Epidermal melanocyte (primary cell): Measurements from ENCODE around the gene CDH13.

Experiments
- DNase-seq: peaks from one replicate; pipeline ENCODE4 v3.0.0; 2011; ENCODE audit warnings: low spot score; ENCODE audit not compliant: insufficient read length

The CDH13 gene

DNA sequence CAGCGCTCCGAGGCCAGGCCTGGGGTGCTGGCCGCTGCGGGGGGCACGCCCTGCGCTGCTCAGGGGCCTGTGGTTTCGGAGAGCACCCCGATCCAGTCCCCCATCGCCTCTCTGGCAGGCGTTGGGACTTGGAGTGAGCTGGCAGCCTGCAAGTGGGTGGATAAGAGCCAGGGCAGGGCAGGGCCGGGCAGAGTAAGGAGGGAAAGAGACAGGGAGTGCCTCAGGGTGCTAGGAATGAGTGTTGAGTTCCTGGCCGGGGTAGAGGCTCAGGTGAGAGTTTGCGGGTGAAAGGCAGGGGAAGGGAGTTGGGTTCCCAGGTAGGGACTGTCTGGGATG lies 1.3 kb downstream of the CDH13 start:
- no peak for DNase-seq

DNA sequence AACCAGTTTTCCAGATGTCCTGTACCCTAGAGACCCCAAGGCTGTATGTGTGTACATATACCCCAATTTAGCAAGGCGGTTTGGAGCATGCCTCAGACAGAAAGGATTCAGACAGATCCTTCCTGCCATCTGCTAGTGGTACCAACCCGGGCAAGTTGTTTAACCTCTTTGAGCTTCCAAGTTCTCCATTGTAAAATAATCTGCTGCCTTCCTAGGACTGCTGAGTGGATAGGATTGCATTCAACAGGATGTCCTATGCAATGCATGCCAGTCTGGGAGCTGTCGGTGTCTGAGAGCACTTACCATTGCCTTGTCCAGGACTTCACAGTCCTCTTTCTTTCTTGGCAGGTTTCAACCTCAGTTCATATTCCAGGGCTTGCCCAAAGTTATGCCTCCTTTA lies 1.9 kb downstream of the CDH13 start:
- DNase-seq = no peak

DNA sequence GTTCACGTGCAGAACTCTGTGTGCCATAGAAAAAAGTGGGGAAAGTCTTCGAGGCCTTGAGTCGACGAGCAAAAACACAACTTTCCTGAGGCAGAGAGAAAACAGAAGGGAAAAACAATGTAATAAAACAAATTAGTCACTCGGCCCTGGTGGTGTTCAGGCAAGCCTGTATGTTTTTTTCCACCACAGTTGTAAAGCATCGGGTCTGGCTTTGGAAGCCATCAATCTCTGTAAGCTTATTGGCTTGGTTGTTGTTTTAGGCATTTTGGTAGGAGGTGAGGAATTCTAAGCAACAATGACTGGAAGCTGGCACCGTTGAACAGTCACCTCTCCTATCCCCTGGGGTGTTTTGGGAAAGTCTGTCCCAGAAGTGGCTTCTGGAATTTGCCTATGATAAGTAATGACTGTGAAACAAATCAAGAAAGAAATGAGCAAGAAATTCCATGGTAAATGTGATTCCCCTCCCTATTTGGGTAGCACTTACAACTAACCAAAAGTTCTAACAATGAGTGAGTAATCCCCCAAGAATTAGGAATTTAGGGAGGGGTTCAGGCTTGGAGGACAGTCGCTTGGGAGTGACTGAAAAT lies 2.8 kb downstream of the CDH13 start:
- peak; percentile 26 for DNase-seq

GRCh38 chr16:82630219-82630618 lies 3.5 kb downstream of the CDH13 start:
- no peak for DNase-seq

- DNase-seq = no peak
Measured at GRCh38 chr16:82630688-82631087, 3.9 kb downstream of the CDH13 start.

DNA sequence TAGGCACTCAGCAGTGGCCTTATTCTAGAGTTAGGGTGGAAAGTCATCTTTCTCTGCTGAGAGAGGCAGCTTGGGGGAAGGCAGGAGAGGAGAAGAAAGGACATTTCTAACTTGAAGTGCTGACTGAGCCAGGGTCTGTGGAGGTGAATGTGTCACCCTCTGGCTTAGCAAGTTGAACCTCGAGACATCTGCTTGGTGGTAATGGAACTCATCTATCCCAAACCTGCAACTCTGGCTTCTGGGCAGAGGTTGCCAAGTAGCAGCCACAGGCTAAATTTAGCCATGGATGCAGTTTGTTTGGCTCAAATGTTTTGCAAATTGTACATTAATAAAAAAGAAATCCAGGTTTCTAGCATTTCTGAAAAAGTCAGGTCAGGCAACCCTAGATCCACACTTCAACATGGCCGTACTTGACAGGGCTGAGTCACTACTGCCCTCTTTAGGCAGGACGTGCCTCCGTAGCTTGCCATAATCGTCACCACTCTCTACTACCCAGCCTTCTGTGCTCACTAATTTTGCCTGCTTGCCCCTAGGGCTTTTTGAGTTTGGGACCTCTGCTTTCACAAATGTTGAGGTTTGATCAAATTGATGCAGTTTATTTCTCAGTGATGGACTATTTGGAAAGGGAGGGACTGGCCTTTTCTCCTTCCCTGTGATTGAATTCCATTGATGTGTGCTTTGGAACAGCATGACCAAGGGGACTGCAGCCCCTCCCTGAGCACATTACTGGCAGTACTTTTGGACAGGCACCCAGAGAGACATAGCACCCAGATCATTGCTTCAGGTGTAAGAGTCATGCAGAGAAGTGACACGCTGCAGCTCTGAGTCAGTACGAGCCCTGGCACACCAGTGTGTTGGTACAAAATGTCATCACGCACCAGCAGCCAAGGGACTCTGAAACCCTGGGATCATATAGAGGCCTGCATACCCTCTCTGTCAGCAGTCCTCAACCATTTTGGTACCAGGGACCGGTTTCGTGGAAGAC lies 5.2 kb downstream of the CDH13 start:
- DNase-seq = no peak

DNA sequence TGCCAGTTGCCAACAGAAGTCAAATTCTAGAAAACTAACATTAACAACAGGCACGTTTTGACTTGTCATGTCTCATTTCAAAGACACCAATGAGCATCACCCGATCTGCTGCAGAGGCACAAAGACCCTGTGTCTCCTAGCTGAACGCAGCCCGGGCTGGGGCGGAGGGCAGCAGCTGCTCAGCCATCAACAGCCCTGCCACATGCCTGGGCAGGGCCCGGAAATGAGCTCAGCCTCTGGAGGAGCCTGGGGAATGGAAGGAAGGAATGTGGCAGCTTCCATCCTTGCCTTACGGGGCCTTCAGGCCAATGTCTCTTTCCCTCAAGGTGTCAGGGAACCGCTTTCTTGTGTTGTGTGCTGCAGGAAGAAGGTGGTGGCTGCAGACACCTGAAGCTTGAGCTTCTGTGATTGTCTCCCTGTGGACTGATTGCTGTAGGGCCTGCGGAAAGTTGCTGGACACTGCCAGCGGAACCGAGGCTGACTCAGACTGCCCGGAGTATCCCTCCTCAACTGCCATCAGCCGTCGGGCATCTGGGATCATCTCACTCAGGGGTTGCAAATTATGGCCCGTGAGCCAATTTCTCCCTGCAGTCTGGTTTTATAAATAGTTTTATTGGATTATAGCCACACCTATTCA lies 7.3 kb downstream of the CDH13 start:
- DNase-seq = peak; percentile 27

- no peak for DNase-seq
Measured at GRCh38 chr16:82634955-82635610, 8.3 kb downstream of the CDH13 start.

- no peak for DNase-seq
Measured at GRCh38 chr16:82636485-82636884, 9.7 kb downstream of the CDH13 start.

GRCh38 chr16:82636958-82637357 lies 10.2 kb downstream of the CDH13 start:
- no peak for DNase-seq

GRCh38 chr16:82638095-82638798 lies 11.5 kb downstream of the CDH13 start:
- no peak for DNase-seq

DNA sequence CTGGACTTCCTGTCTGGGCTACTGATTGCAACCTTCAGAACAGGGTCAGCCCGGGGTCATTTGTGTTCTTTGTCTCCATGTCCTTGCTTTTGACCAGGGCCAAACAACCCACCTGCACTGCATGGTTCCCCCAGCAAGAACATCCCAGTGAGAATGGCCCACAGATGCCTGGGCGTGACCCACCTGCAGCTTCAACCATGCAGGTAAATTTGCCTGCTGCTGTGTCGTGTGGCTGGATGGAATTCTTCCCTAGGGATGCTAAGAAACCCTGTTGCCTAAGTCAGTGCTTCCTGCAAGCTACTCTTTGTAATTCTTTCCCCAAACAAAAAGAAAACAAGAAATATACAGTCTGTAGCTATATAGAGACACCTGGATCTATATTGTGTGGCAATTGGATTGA lies 12.5 kb downstream of the CDH13 start:
- DNase-seq = no peak

DNA sequence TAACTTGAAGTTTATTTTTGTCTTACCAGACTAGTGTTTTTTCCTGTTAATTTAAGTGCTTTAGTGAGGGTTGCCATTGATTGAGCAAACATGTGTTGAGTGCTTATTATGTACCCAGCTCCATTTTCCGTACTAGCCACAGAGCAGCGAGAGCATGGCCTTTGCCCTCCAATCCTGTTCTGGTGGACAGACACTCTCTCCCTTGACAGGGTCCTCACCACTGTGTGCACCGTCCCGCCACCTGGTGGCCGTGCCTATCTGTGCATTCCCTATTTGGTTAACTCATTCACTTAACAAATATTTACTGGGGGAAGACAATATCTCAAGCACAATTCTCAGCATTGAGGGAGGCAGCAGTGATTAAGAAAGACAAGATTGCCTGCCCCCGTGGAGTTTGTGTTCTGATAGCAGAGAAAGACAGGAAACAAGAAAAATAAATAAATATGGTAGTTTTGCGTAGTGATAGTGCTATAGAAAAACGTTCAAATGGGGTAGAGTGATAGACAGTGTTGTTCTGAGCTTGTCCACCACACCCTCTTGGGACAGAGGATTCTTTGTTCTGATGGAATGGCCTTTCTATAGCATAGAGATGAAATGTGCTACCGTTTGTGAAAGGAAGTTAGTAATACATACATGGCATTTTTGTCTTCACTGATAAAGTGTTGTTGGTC lies 13.0 kb downstream of the CDH13 start:
- DNase-seq = peak; percentile 46

GRCh38 chr16:82641336-82641984 lies 14.7 kb downstream of the CDH13 start:
- no peak for DNase-seq

GRCh38 chr16:82643136-82643535 lies 16.4 kb downstream of the CDH13 start:
- no peak for DNase-seq

DNA sequence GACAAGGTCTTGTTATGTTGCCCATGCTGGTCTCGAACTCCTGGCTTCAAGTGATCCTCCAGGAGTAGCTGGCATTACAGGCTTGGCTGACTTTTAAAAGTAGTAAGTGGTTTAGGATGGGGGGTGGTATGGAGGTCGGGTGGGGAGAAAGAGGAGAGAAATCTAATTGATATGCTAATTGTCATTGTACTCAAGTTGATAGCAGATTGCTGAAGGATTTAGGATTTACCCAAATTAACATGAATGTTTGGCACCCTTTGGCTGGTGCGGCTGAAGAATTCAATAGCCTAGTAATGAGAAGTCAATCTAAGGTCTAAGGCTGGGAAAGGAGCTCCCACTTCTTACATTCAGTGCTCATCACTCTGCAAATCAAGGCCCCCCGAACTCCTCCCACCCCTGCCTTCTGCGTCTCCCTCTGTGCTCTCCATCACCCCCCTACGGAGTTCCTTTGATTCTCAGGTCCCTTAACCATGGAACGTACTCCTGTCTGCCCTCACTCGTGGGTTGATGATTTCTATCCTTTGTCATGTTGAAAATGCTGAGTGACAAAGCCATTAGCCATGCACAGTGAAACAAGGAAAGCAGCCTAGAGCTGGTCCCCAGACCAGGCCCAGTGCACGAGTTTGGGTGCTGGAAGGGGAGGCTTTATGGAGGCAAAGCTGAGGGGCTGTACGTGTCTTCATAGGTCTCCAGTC lies 17.3 kb downstream of the CDH13 start:
- DNase-seq = no peak

GRCh38 chr16:82646504-82646903 lies 19.7 kb downstream of the CDH13 start:
- DNase-seq = no peak

DNA sequence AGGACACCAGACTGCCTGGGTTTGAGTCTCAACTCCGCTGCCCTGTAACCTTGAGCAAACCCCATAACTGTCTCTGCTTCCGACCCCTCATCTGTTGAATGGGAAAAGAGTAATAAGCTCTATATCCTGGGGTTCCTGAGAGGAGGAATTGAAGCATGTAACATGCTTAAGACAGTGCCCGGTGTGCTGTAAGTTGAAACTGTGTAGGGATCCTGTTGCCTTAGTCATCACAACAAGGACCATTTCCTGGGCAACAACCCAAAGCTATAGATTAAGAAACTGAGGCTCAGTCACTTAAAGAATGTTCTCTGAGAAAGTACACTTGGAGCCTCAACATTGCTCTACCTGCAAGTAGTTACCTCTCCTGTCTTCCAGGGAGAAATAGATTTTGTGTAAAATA lies 23.0 kb downstream of the CDH13 start:
- no peak for DNase-seq

- DNase-seq = no peak
Measured at GRCh38 chr16:82650804-82651203, 24.0 kb downstream of the CDH13 start.
